ENCODE results near the gene SPATA31E1. TPM values are rescaled to one million over a fixed set of nuclear protein-coding genes. Genes with fewer than 3 reads are reported as not detected.

The SPATA31E1 gene
- total RNA-seq (2022; extraction: Qiagen RNA extraction) = not detected in 5 replicates

DNA sequence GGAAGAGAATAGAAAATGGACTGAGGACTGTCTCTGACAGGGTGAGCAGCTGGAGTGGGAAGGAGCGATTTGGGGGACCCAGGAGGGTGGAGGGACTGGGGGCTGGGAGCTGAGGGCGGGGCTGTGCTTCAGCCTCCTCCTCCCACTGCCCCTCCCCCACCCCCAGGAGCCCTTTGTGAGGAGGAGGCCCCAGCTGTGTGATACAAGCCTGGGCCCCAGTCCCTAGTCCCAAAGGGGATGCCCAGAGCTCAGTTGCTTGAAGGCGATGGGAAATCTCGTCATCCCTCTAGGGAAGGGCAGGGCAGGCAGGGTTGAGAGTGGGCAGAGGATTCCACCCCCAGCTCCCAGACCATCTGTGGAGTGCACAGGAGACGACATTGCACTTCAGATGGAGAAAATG, at the start of gene SPATA31E1:
TSS of gene SPATA31E1 (plus strand) at position 251 of the 400 bp plus-strand sequence. CDS start at position 266, 15 bp downstream.

DNA sequence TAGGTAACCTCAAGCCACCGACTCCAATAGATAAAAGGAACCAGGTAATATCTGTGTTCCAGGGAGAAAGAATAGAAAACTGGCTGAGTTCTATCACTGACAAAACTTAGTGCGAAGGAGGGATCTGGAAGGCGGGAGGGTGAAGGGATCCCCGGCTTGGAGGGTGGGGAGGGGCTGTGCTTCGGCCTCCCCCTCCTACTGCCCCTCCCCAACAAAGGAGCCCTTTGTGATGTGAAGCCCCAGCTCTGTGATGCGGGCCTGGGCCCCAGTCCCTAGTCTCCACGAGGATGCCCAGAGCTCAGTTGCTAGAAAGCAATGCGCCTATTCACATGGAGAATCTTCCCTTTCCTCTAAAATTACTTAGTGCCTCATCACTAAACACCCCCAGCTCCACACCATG, 35.0 kb downstream of the SPATA31E1 start, which contains the start of gene SPATA31C1:
TSS of gene SPATA31C1 (plus strand) at position 301 of the 400 bp plus-strand sequence.

Other genes with a start within 250 kb of the SPATA31E1 start
- gene CTSL, start 156.8 kb upstream of the SPATA31E1 start, total RNA-seq (2022; extraction: Qiagen RNA extraction) = 632 to 768 TPM (median 663 TPM) in 5 replicates
- not detected in 5 replicates for gene SPATA31C1, start 35.1 kb downstream of the SPATA31E1 start, total RNA-seq (2022; extraction: Qiagen RNA extraction)
- gene CDK20, start 91.7 kb downstream of the SPATA31E1 start, total RNA-seq (2022; extraction: Qiagen RNA extraction) = 6.6 to 7.8 TPM (median 7.5 TPM) in 5 replicates

Measured in A549 treated with Mapracorat at 1 μM for 4 hours (cell line).